ENCODE results near the gene PTPRM.

- TF ChIP-seq YY1 (IDR thresholded peaks at IDR 0.05; ENCODE audit: insufficient read depth, insufficient read length), result no peak
- TF ChIP-seq ZNF274 (IDR thresholded peaks at IDR 0.05; ENCODE audit: low read depth, low read length), result no peak
These were observed 117.8 kb downstream of the PTPRM start for GRCh38 chr18:7684966-7685365.
